Naive thymus-derived CD4-positive, alpha-beta T cell (primary cell): ENCODE measurements around the gene NRXN3. TPM values are rescaled to one million over a fixed set of nuclear protein-coding genes. Genes with fewer than 3 reads are reported as not detected.

Experiments
- ATAC-seq: fragments of 150-1000 bp; cut with Tn5 transposase; 2 replicates; pipeline ENCODE4 v1.10.0; 2021; ENCODE audit warnings: mild to moderate bottlenecking, moderate library complexity
- CTCF ChIA-PET: fragments of 350-600 bp; sonication (Branson Sonifier 250); formaldehyde crosslinking; loops from one replicate; lab custom pipeline; 2021; ENCODE audit warnings: antibody characterized with exemption; lab: Charles Lee
- POLR2A ChIA-PET: fragments of 350-600 bp; sonication (Branson Sonifier 250); formaldehyde crosslinking; loops from one replicate; lab custom pipeline; 2021; ENCODE audit warnings: antibody characterized with exemption, inconsistent platforms; lab: Charles Lee
- DNase-seq, 9 donors: peaks; one replicate each; pipeline versions ENCODE4 v3.0.0 to v3.0.0-alpha.2; 2020 to 2022; ENCODE audit warnings: mixed read lengths in 1 of 9
- H3K27ac ChIP-seq: one replicate; pipeline ENCODE4 v1.7.0; 2013; ENCODE audit warnings: mild to moderate bottlenecking, low read depth, low read length, moderate library complexity
- H3K27me3 ChIP-seq, 2 donors: one replicate each; pipeline ENCODE4 v1.7.0; 2013; ENCODE audit warnings: low read length in 2 of 2, mild to moderate bottlenecking in 2 of 2, moderate library complexity in 2 of 2; ENCODE audit not compliant: control insufficient read depth in 2 of 2, insufficient read depth in 2 of 2
- H3K36me3 ChIP-seq, 3 experiments: 1 replicate in 2 of 3; 2 replicates in 1 of 3; pipeline ENCODE4 v1.7.0; 2013; ENCODE audit warnings: low read length in 3 of 3, mild to moderate bottlenecking in 3 of 3, moderate library complexity in 1 of 3; ENCODE audit not compliant: insufficient read depth in 3 of 3, control insufficient read depth in 2 of 3
- H3K4me1 ChIP-seq, 2 donors: one replicate each; pipeline ENCODE4 v1.7.0; 2013; ENCODE audit warnings: low read length in 2 of 2, mild to moderate bottlenecking in 2 of 2, moderate library complexity in 1 of 2; ENCODE audit not compliant: control insufficient read depth in 2 of 2, insufficient read depth in 2 of 2
- H3K4me3 ChIP-seq: 2 replicates; pipeline ENCODE4 v1.7.0; 2013; ENCODE audit warnings: mild to moderate bottlenecking, low read length
- H3K9me3 ChIP-seq, 3 experiments: 1 replicate in 2 of 3; 2 replicates in 1 of 3; pipeline ENCODE4 v1.7.0; 2013; ENCODE audit warnings: low read length in 3 of 3; ENCODE audit not compliant: control insufficient read depth in 2 of 3
- H3K27ac Mint-ChIP-seq, 9 donors: one replicate each; pipeline ENCODE4 v1.8.0; 2020 to 2022; ENCODE audit warnings: mixed read lengths in 9 of 9, mild to moderate bottlenecking in 8 of 9, moderate library complexity in 5 of 9, inconsistent platforms in 2 of 9
- H3K27me3 Mint-ChIP-seq, 5 donors: one replicate each; pipeline ENCODE4 v1.8.0; 2021 to 2022; ENCODE audit warnings: mixed read lengths in 5 of 5, mild to moderate bottlenecking in 1 of 5
- H3K36me3 Mint-ChIP-seq, 5 donors: one replicate each; pipeline ENCODE4 v1.8.0; 2020 to 2022; ENCODE audit warnings: mixed read lengths in 5 of 5, mild to moderate bottlenecking in 3 of 5, inconsistent platforms in 1 of 5
- H3K4me1 Mint-ChIP-seq, 7 donors: one replicate each; pipeline ENCODE4 v1.8.0; 2020 to 2022; ENCODE audit warnings: mixed read lengths in 7 of 7, mild to moderate bottlenecking in 3 of 7, inconsistent platforms in 1 of 7
- H3K4me3 Mint-ChIP-seq, 10 donors: one replicate each; pipeline ENCODE4 v1.8.0; 2020 to 2022; ENCODE audit warnings: mild to moderate bottlenecking in 10 of 10, mixed read lengths in 10 of 10, moderate library complexity in 6 of 10, inconsistent platforms in 2 of 10
- H3K9me3 Mint-ChIP-seq, 11 donors: one replicate each; pipeline ENCODE4 v1.8.0; 2020 to 2022; ENCODE audit warnings: mixed read lengths in 11 of 11, mild to moderate bottlenecking in 4 of 11, inconsistent platforms in 1 of 11, moderate library complexity in 1 of 11
- intact Hi-C, 2 donors: fragments of 100-400 bp; cut with micrococcal nuclease; formaldehyde crosslinking; loops; one replicate each; pipeline ENCODE4 v1.15.1; 2023
- polyA plus RNA-seq, 2 donors: library from polyadenylated mRNA; unstranded; fragments of 300-500 nt; fragmentation: Illumina TruSeq; gene quantifications; one replicate each; pipeline ENCODE4 v1.2.3, GENCODE V29; 2021
- total RNA-seq, 6 experiments: library from RNA in 5 of 6; stranded (reverse) in 5 of 6; gene quantifications; 1 replicate in 5 of 6; 2 replicates in 1 of 6; pipeline ENCODE4 v1.2.3 and lab custom pipeline; 2021 to 2026

Gene NRXN3
- total and polyA plus RNA-seq, 7 experiments from 2014 or later: not detected

- no peaks in the 10 kb centered on the region for H3K36me3 Mint-ChIP-seq
- Histone ChIP-seq H3K27me3 (peaks cover 0 to 3% of the 10 kb centered on the region in 2 donors), H3K27ac (no peak overlapping the region), H3K4me1 (no peaks in the 10 kb centered on the region), H3K36me3 (no peaks in the 10 kb centered on the region), H3K9me3 (no peaks in the 10 kb centered on the region), H3K4me3 (no peak overlapping the region)
- CTCF ChIA-PET: no interaction called here
- peaks cover 0 to 7% (median 2%) of the 10 kb centered on the region in 11 donors for H3K9me3 Mint-ChIP-seq
- no peak for ATAC-seq
- H3K4me1 Mint-ChIP-seq: no peaks in the 10 kb centered on the region
- intact Hi-C loops: no loop called here
- no peaks in the 10 kb centered on the region for H3K27me3 Mint-ChIP-seq
- POLR2A ChIA-PET: no interaction called here
- no peak overlapping the region for H3K27ac Mint-ChIP-seq
- DNase-seq: no peak
- H3K4me3 Mint-ChIP-seq: no peak overlapping the region
Measured at GRCh38 chr14:79569072-79569471, 1398.9 kb downstream of the NRXN3 start.

GRCh38 chr14:79570648-79571047 is 1400.5 kb downstream of the NRXN3 start:
- Mint-ChIP-seq H3K9me3 (peaks cover 0 to 7% (median 0%) of the 10 kb centered on the region in 11 donors), H3K27me3 (no peaks in the 10 kb centered on the region), H3K4me3 (no peak overlapping the region), H3K4me1 (no peaks in the 10 kb centered on the region), H3K36me3 (no peaks in the 10 kb centered on the region), H3K27ac (no peak overlapping the region)
- H3K4me3 ChIP-seq: no peak overlapping the region
- H3K27me3 ChIP-seq: peaks cover 0 to 3% of the 10 kb centered on the region in 2 donors
- CTCF ChIA-PET: no interaction called here
- no peaks in the 10 kb centered on the region for H3K4me1 ChIP-seq
- DNase-seq (no peak), ATAC-seq (no peak)
- H3K27ac ChIP-seq: no peak overlapping the region
- H3K9me3 ChIP-seq: no peaks in the 10 kb centered on the region
- intact Hi-C loops: no loop called here
- no peaks in the 10 kb centered on the region for H3K36me3 ChIP-seq
- POLR2A ChIA-PET: no interaction called here

GRCh38 chr14:79571366-79571765 is 1401.2 kb downstream of the NRXN3 start:
- H3K9me3 ChIP-seq: no peaks in the 10 kb centered on the region
- no peaks in the 10 kb centered on the region for H3K4me1 Mint-ChIP-seq
- DNase-seq (no peak), ATAC-seq (no peak)
- no peaks in the 10 kb centered on the region for H3K4me1 ChIP-seq
- H3K27ac Mint-ChIP-seq: no peak overlapping the region
- H3K27ac ChIP-seq: no peak overlapping the region
- CTCF ChIA-PET: no interaction called here
- no peaks in the 10 kb centered on the region for H3K27me3 Mint-ChIP-seq
- POLR2A ChIA-PET: no interaction called here
- peaks cover 0 to 7% (median 0%) of the 10 kb centered on the region in 11 donors for H3K9me3 Mint-ChIP-seq
- intact Hi-C loops: no loop called here
- H3K36me3 ChIP-seq: no peaks in the 10 kb centered on the region
- H3K4me3 Mint-ChIP-seq: no peak overlapping the region
- no peak overlapping the region for H3K4me3 ChIP-seq
- peaks cover 0 to 3% of the 10 kb centered on the region in 2 donors for H3K27me3 ChIP-seq
- no peaks in the 10 kb centered on the region for H3K36me3 Mint-ChIP-seq

GRCh38 chr14:79573486-79573885 is 1403.3 kb downstream of the NRXN3 start:
- no peak overlapping the region for H3K27ac Mint-ChIP-seq
- POLR2A ChIA-PET: no interaction called here
- H3K36me3 Mint-ChIP-seq: no peaks in the 10 kb centered on the region
- no peak overlapping the region for H3K4me3 ChIP-seq
- ATAC-seq (no peak), DNase-seq (no peak)
- H3K4me3 Mint-ChIP-seq: no peak overlapping the region
- H3K27me3 Mint-ChIP-seq: peaks cover 0 to 4% (median 0%) of the 10 kb centered on the region in 5 donors
- peaks cover 0 to 6% (median 0%) of the 10 kb centered on the region in 11 donors for H3K9me3 Mint-ChIP-seq
- H3K36me3 ChIP-seq: no peaks in the 10 kb centered on the region
- no peaks in the 10 kb centered on the region for H3K4me1 Mint-ChIP-seq
- peaks cover 0 to 3% of the 10 kb centered on the region in 2 donors for H3K27me3 ChIP-seq
- no peaks in the 10 kb centered on the region for H3K9me3 ChIP-seq
- no peak overlapping the region for H3K27ac ChIP-seq
- no peaks in the 10 kb centered on the region for H3K4me1 ChIP-seq
- CTCF ChIA-PET: no interaction called here
- intact Hi-C loops: no loop called here

GRCh38 chr14:79575032-79575431 is 1404.9 kb downstream of the NRXN3 start:
- H3K4me1 Mint-ChIP-seq: no peaks in the 10 kb centered on the region
- intact Hi-C loops: no loop called here
- Histone ChIP-seq H3K4me1 (no peaks in the 10 kb centered on the region), H3K27me3 (peaks cover 0 to 3% of the 10 kb centered on the region in 2 donors), H3K27ac (no peak overlapping the region), H3K9me3 (no peaks in the 10 kb centered on the region), H3K4me3 (no peak overlapping the region), H3K36me3 (no peaks in the 10 kb centered on the region)
- DNase-seq: no peak
- peaks cover 0 to 4% (median 0%) of the 10 kb centered on the region in 5 donors for H3K27me3 Mint-ChIP-seq
- H3K27ac Mint-ChIP-seq: no peak overlapping the region
- CTCF ChIA-PET: no interaction called here
- H3K36me3 Mint-ChIP-seq: no peaks in the 10 kb centered on the region
- peaks cover 0 to 7% (median 0%) of the 10 kb centered on the region in 11 donors for H3K9me3 Mint-ChIP-seq
- POLR2A ChIA-PET: no interaction called here
- no peak for ATAC-seq
- H3K4me3 Mint-ChIP-seq: no peak overlapping the region

- H3K27ac Mint-ChIP-seq: no peak overlapping the region
- Histone ChIP-seq H3K36me3 (no peaks in the 10 kb centered on the region), H3K27ac (no peak overlapping the region), H3K4me1 (no peaks in the 10 kb centered on the region), H3K4me3 (no peak overlapping the region), H3K27me3 (no peaks in the 10 kb centered on the region), H3K9me3 (no peaks in the 10 kb centered on the region)
- ATAC-seq (no peak), DNase-seq (no peak)
- intact Hi-C loops: no loop called here
- H3K9me3 Mint-ChIP-seq: peaks cover 0 to 4% (median 0%) of the 10 kb centered on the region in 11 donors
- ChIA-PET CTCF (no interaction called here), POLR2A (no interaction called here)
- H3K4me1 Mint-ChIP-seq: no peaks in the 10 kb centered on the region
- peaks cover 0 to 4% (median 0%) of the 10 kb centered on the region in 5 donors for H3K27me3 Mint-ChIP-seq
- H3K36me3 Mint-ChIP-seq: no peaks in the 10 kb centered on the region
- H3K4me3 Mint-ChIP-seq: no peak overlapping the region
Measured at GRCh38 chr14:79576424-79576823, 1406.3 kb downstream of the NRXN3 start.

- intact Hi-C loops: no loop called here
- no peaks in the 10 kb centered on the region for H3K36me3 Mint-ChIP-seq
- no peak overlapping the region for H3K4me3 Mint-ChIP-seq
- H3K27me3 Mint-ChIP-seq: peaks cover 0 to 4% (median 0%) of the 10 kb centered on the region in 5 donors
- H3K4me1 Mint-ChIP-seq: no peaks in the 10 kb centered on the region
- H3K9me3 ChIP-seq: no peaks in the 10 kb centered on the region
- ChIA-PET POLR2A (no interaction called here), CTCF (no interaction called here)
- H3K4me3 ChIP-seq: no peak overlapping the region
- H3K36me3 ChIP-seq: no peaks in the 10 kb centered on the region
- no peaks in the 10 kb centered on the region for H3K4me1 ChIP-seq
- H3K27ac Mint-ChIP-seq: no peak overlapping the region
- no peaks in the 10 kb centered on the region for H3K27me3 ChIP-seq
- no peak for DNase-seq
- peaks cover 0 to 6% (median 0%) of the 10 kb centered on the region in 11 donors for H3K9me3 Mint-ChIP-seq
- no peak for ATAC-seq
- no peak overlapping the region for H3K27ac ChIP-seq
Measured at GRCh38 chr14:79578470-79578869, 1408.3 kb downstream of the NRXN3 start.
